Measurements from ENCODE around the gene DHRS12.

- TF ChIP-seq EZH2 (IDR thresholded peaks at IDR 0.05) (no peak), POLR2AphosphoS5 (IDR thresholded peaks at IDR 0.05; ENCODE audit: borderline replicate concordance, low read depth, low read length) (no peak), FOXP2 (optimal IDR thresholded peaks at IDR 0.05; ENCODE audit: control extremely low read depth, extremely low read length, insufficient read depth) (no peak)
Observed at GRCh38 chr13:51808811-51809210, 4.8 kb upstream of the DHRS12 start.

Data from SK-N-MC (cell line).